ENCODE data around the gene ADAM12.

ADAM12 gene

DNA sequence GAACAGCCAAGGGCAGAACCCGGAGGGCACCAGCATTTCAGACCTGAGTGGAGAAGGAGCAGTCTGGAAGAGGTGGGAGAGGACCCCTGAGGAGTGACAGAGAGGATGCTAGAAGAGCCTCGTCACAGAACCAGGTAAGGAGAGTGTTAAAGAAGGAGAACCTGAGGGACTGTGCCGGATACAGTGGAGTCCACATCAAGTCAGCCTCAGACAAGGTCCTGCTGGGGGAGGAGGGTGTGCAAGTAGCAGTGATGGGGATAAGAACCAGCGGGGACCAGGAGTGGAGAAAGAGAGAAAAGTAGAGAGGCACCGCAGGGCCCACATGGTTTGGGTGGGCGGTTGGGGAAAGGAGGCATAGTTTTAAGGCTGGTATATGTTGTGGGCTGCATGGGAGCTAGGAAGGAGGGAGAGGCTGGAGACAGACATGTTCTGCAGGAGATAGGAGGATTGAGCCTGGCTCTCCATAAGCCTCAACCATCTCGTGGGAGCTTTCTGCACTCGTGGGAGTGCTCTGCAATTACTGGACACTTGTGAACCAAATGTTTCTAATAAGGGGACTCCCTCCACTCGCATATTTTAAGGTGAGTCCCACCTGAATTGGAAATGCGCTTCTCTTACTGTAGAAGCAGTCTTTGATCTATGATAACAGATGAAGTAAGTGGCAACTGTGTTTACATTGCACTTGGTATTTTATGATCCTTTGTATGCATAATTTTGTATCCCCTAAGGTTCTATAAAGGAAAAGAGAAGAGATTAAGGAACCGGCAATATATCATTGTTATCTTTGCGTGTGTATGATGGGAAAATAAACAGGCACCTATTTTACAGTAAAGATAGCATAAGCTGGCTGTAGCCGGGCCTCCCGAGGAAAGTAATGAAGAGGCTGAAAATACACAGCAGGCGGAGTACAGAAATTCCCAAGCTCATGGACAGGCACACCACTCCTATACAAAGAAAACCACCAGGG is 154.8 kb downstream of the ADAM12 start:
- H3K9me3 ChIP-seq (ENCODE audit: control insufficient read depth, insufficient read depth, low read length), result peaks cover 4% of the 10 kb centered on the region; the same call in 1 of the 2 replicates
- H3K36me3 ChIP-seq (ENCODE audit: control insufficient read depth, low read length), result no peaks in the 10 kb centered on the region
- H3K4me1 ChIP-seq (ENCODE audit: control insufficient read depth, low read length), result no peaks in the 10 kb centered on the region
- H3K4me2 ChIP-seq (ENCODE audit: low read length), result no peak overlapping the region
- H3K9me2 ChIP-seq (replicated peaks; ENCODE audit: control insufficient read depth, low read length), result no peaks in the 10 kb centered on the region
- no peak for TF ChIP-seq EZH2phosphoT487 (IDR thresholded peaks at IDR 0.05; ENCODE audit: borderline replicate concordance, low read length)
- TF ChIP-seq, protein P1, sequence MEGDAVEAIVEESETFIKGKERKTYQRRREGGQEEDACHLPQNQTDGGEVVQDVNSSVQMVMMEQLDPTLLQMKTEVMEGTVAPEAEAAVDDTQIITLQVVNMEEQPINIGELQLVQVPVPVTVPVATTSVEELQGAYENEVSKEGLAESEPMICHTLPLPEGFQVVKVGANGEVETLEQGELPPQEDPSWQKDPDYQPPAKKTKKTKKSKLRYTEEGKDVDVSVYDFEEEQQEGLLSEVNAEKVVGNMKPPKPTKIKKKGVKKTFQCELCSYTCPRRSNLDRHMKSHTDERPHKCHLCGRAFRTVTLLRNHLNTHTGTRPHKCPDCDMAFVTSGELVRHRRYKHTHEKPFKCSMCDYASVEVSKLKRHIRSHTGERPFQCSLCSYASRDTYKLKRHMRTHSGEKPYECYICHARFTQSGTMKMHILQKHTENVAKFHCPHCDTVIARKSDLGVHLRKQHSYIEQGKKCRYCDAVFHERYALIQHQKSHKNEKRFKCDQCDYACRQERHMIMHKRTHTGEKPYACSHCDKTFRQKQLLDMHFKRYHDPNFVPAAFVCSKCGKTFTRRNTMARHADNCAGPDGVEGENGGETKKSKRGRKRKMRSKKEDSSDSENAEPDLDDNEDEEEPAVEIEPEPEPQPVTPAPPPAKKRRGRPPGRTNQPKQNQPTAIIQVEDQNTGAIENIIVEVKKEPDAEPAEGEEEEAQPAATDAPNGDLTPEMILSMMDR (IDR thresholded peaks at IDR 0.05; ENCODE audit: low read depth, low read length, poor library complexity, severe bottlenecking), result no peak
- no peak overlapping the region for H3K27ac ChIP-seq (ENCODE audit: low read depth, low read length)
- H3K27me3 ChIP-seq (ENCODE audit: control insufficient read depth, low read length), result no peaks in the 10 kb centered on the region
- no peaks in the 10 kb centered on the region for H4K20me1 ChIP-seq (ENCODE audit: control insufficient read depth, insufficient read depth, low read depth, low read length)
- no peaks in the 10 kb centered on the region for H3K79me2 ChIP-seq (ENCODE audit: control insufficient read depth, low read length)
- H3K4me3 ChIP-seq (ENCODE audit: low read length), result no peak overlapping the region
- no peaks in the 10 kb centered on the region for H3F3A ChIP-seq (ENCODE audit: control insufficient read depth, insufficient read depth)

DNA sequence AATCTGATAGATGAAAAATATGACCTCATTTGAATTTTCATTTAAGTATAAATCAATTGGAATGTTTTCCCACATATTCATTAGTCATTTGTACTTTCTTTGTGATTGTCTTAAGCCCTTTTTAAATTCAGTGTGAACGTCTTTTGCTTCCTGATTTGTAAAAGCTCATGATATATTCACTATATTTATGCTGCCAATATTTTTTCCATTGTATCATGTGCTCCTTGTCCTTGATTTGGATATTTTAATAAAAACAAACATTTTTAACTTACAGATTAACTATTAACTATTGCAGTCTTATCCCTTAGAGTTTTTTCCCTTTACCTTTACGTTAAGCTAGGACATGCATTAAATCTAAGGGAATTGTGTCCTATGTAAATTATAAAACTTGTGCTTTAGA is 157.7 kb downstream of the ADAM12 start:
- TF ChIP-seq, protein P1 (IDR thresholded peaks at IDR 0.05; ENCODE audit: low read depth, low read length, poor library complexity, severe bottlenecking), result no peak
- TF ChIP-seq EZH2phosphoT487 (IDR thresholded peaks at IDR 0.05; ENCODE audit: borderline replicate concordance, low read length), result no peak
- H4K20me1 ChIP-seq (ENCODE audit: control insufficient read depth, insufficient read depth, low read depth, low read length), result no peaks in the 10 kb centered on the region
- H3F3A ChIP-seq (ENCODE audit: control insufficient read depth, insufficient read depth), result no peaks in the 10 kb centered on the region
- H3K27me3 ChIP-seq (ENCODE audit: control insufficient read depth, low read length), result no peaks in the 10 kb centered on the region
- no peak overlapping the region for H3K27ac ChIP-seq (ENCODE audit: low read depth, low read length)
- H3K36me3 ChIP-seq (ENCODE audit: control insufficient read depth, low read length), result no peaks in the 10 kb centered on the region
- H3K4me2 ChIP-seq (ENCODE audit: low read length), result no peak overlapping the region
- H3K4me3 ChIP-seq (ENCODE audit: low read length), result no peak overlapping the region
- H3K9me3 ChIP-seq (ENCODE audit: control insufficient read depth, insufficient read depth, low read length), result no peaks in the 10 kb centered on the region
- H3K9me2 ChIP-seq (replicated peaks; ENCODE audit: control insufficient read depth, low read length), result no peaks in the 10 kb centered on the region
- H3K79me2 ChIP-seq (ENCODE audit: control insufficient read depth, low read length), result no peaks in the 10 kb centered on the region
- no peaks in the 10 kb centered on the region for H3K4me1 ChIP-seq (ENCODE audit: control insufficient read depth, low read length)

DNA sequence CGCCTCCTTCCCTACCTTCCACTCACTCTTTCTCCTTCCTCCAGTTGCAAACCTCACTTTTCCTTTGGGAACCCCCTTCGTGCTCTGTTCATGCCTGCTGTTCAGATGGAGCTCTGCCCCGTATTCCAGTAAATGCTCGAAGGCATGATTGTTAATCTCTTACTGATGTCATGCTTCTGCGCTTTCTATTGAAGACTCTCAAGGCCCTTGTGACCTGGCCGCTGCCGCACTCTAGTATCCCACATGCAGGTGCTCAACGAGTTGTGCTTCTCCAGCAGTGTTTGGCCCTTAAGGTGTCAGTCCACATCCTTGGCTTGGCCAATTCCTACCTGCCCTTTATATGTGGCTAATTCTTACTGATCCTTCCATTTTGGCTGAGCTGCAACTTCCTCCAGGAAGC is 158.6 kb downstream of the ADAM12 start:
- Histone ChIP-seq H3K9me2 (replicated peaks; ENCODE audit: control insufficient read depth, low read length) (no peaks in the 10 kb centered on the region), H3K36me3 (ENCODE audit: control insufficient read depth, low read length) (no peaks in the 10 kb centered on the region), H3K27ac (ENCODE audit: low read depth, low read length) (no peak overlapping the region), H3K27me3 (ENCODE audit: control insufficient read depth, low read length) (no peaks in the 10 kb centered on the region), H4K20me1 (ENCODE audit: control insufficient read depth, insufficient read depth, low read depth, low read length) (no peaks in the 10 kb centered on the region), H3K79me2 (ENCODE audit: control insufficient read depth, low read length) (no peaks in the 10 kb centered on the region), H3K9me3 (ENCODE audit: control insufficient read depth, insufficient read depth, low read length) (no peaks in the 10 kb centered on the region), H3F3A (ENCODE audit: control insufficient read depth, insufficient read depth) (no peaks in the 10 kb centered on the region), H3K4me2 (ENCODE audit: low read length) (no peak overlapping the region), H3K4me3 (ENCODE audit: low read length) (no peak overlapping the region), H3K4me1 (ENCODE audit: control insufficient read depth, low read length) (no peaks in the 10 kb centered on the region)
- TF ChIP-seq, protein P1 (IDR thresholded peaks at IDR 0.05; ENCODE audit: low read depth, low read length, poor library complexity, severe bottlenecking), result no peak
- no peak for TF ChIP-seq EZH2phosphoT487 (IDR thresholded peaks at IDR 0.05; ENCODE audit: borderline replicate concordance, low read length)

All from DOHH2 (cell line).